Fibroblast of lung (primary cell): Measurements from ENCODE around the gene CAMK2G. TPM values are rescaled to one million over a fixed set of nuclear protein-coding genes. Genes with fewer than 3 reads are reported as not detected.
"Not testable (repeated sequence)": the region's sequence is repeated elsewhere in the genome, so short reads cannot be mapped to it uniquely, and the experiment has no call there.

Experiments
- DNase-seq, 2 donors: peaks; one replicate each; pipeline versions ENCODE4 v3.0.0 to v3.0.0-alpha.2; 2010; ENCODE audit warnings: low read depth in 2 of 2
- H2AFZ ChIP-seq: 2 replicates; pipeline ENCODE4 v1.5.1; 2012; ENCODE audit warnings: low read length, control low read depth, inconsistent platforms
- H3K27ac ChIP-seq: 2 replicates; pipeline ENCODE4 v1.5.1; 2011; ENCODE audit warnings: low read length, control low read depth; ENCODE audit not compliant: insufficient read depth
- H3K27me3 ChIP-seq: 2 replicates; pipeline ENCODE4 v1.5.1; 2011; ENCODE audit warnings: mild to moderate bottlenecking, low read length; ENCODE audit not compliant: control insufficient read depth, insufficient read depth
- H3K36me3 ChIP-seq: 2 replicates; pipeline ENCODE4 v1.5.1; 2011; ENCODE audit warnings: low read length; ENCODE audit not compliant: control insufficient read depth, insufficient read depth
- H3K4me1 ChIP-seq: 2 replicates; pipeline ENCODE4 v1.5.1; 2011; ENCODE audit warnings: low read length; ENCODE audit not compliant: control insufficient read depth, insufficient read depth; ENCODE audit errors: extremely low read depth
- H3K4me2 ChIP-seq: 2 replicates; pipeline ENCODE4 v1.5.1; 2011; ENCODE audit warnings: low read length, control low read depth; ENCODE audit not compliant: insufficient read depth; ENCODE audit errors: extremely low read depth
- H3K4me3 ChIP-seq, 4 experiments: fragments of 200-600 bp in 1 of 4; sonication (generic) in 1 of 4; replicated peaks in 1 of 4; 2 replicates each; pipeline ENCODE4 v1.5.1; 2011 to 2016; ENCODE audit warnings: low read length in 4 of 4, low read depth in 3 of 4, mild to moderate bottlenecking in 3 of 4, control low read depth in 2 of 4, inconsistent platforms in 1 of 4, mixed read lengths in 1 of 4; ENCODE audit not compliant: insufficient read depth in 1 of 4; ENCODE audit errors: control extremely low read depth in 1 of 4
- H3K79me2 ChIP-seq: 2 replicates; pipeline ENCODE4 v1.5.1; 2012; ENCODE audit warnings: mild to moderate bottlenecking, low read length, inconsistent platforms; ENCODE audit not compliant: control insufficient read depth, insufficient read depth
- H3K9ac ChIP-seq: 2 replicates; pipeline ENCODE4 v1.5.1; 2011; ENCODE audit warnings: mild to moderate bottlenecking, low read length, control low read depth; ENCODE audit not compliant: insufficient read depth
- H3K9me3 ChIP-seq: 2 replicates; pipeline ENCODE4 v1.5.1; 2012; ENCODE audit warnings: low read depth, low read length; ENCODE audit not compliant: control insufficient read depth, insufficient read depth
- H4K20me1 ChIP-seq: 2 replicates; pipeline ENCODE4 v1.5.1; 2011; ENCODE audit warnings: low read length; ENCODE audit not compliant: control insufficient read depth, insufficient read depth; ENCODE audit errors: extremely low read depth
- CTCF ChIP-seq, 2 donors: IDR thresholded peaks in 1 of 2; conservative IDR thresholded peaks in 1 of 2; 1 replicate in 1 of 2; 2 replicates in 1 of 2; pipeline ENCODE4 v1.5.1; 2011 to 2012; ENCODE audit warnings: low read length in 2 of 2, control low read depth in 1 of 2, inconsistent platforms in 1 of 2, low read depth in 1 of 2, mild to moderate bottlenecking in 1 of 2
- EZH2 ChIP-seq: IDR thresholded peaks from 2 replicates; pipeline ENCODE4 v1.5.1; 2012; ENCODE audit warnings: low read length, control low read depth, mild to moderate bottlenecking; ENCODE audit errors: missing control alignments
- polyA plus RNA-seq, 2 donors: library from polyadenylated mRNA; depleted of rRNA in 1 of 2; stranded (reverse) in 1 of 2; unstranded in 1 of 2; fragments of >200 nt; gene quantifications; 2 replicates each; pipeline ENCODE4 v1.2.1, GENCODE V29; 2011 to 2012; ENCODE audit warnings: missing spikeins in 1 of 2
- total RNA-seq: library from RNA; depleted of rRNA; stranded (reverse); fragments of >200 nt; gene quantifications from 2 replicates; pipeline ENCODE4 v1.2.1, GENCODE V29; 2014

CAMK2G gene
- total and polyA plus RNA-seq, 2 donors (not counting 1 experiment from before 2014, with no cell fraction given), result 25.9 to 32.2 TPM

- Histone ChIP-seq H3K27me3 (no peaks in the 10 kb centered on the region), H3K9me3 (no peaks in the 10 kb centered on the region), H2AFZ (no peak overlapping the region), H3K27ac (peak overlapping the region; percentile 89), H4K20me1 (no peaks in the 10 kb centered on the region), H3K4me1 (peaks cover 15% of the 10 kb centered on the region), H3K36me3 (no peaks in the 10 kb centered on the region), H3K4me2 (peak overlapping the region; percentile 21), H3K9ac (no peak overlapping the region), H3K4me3 (no peak overlapping the region), H3K79me2 (no peaks in the 10 kb centered on the region)
- peak; percentile 45 to 60 for DNase-seq
- no peak for TF ChIP-seq CTCF (conservative IDR thresholded peaks at IDR 0.05 in 1 of 2, IDR thresholded peaks at IDR 0.05 in 1 of 2; ENCODE audit: low read depth in 1 of 2, low read length in 2 of 2)
- TF ChIP-seq EZH2, result no peak
These were observed 24.5 kb upstream of the CAMK2G start for GRCh38 chr10:73898730-73899410.

- no peak for TF ChIP-seq EZH2
- no peak for TF ChIP-seq CTCF (conservative IDR thresholded peaks at IDR 0.05 in 1 of 2, IDR thresholded peaks at IDR 0.05 in 1 of 2; ENCODE audit: low read depth in 1 of 2, low read length in 2 of 2)
- no peak overlapping the region for H3K27ac ChIP-seq
- no peak overlapping the region for H3K4me2 ChIP-seq
- H3K79me2 ChIP-seq, result no peaks in the 10 kb centered on the region
- no peaks in the 10 kb centered on the region for H3K36me3 ChIP-seq
- no peaks in the 10 kb centered on the region for H4K20me1 ChIP-seq
- H3K27me3 ChIP-seq, result no peaks in the 10 kb centered on the region
- DNase-seq, result no peak
- H3K4me1 ChIP-seq, result peaks cover 19% of the 10 kb centered on the region
- no peaks in the 10 kb centered on the region for H3K9me3 ChIP-seq
- no peak overlapping the region for H3K9ac ChIP-seq
- H3K4me3 ChIP-seq, result no peak overlapping the region
- H2AFZ ChIP-seq, result no peak overlapping the region
These were observed 23.3 kb upstream of the CAMK2G start for GRCh38 chr10:73897693-73898092.

DNA sequence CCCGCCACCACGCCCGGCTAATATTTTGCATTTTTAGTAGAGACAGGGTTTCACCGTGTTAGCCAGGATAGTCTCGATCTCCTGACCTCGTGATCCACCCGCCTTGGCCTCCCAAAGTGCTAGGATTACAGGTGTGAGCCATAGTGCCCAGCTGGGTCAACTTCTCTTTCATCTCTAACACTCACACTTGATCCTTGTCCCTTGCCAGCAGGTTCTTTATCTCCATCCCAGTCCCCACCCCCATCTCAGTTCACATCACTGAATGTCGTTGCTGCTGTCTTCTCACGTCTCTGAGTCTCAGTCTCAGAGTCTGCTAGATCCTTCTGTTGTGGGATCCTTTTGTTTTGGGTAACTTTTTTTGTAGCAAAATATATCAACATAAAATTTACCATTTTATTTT is 21.0 kb upstream of the CAMK2G start:
- DNase-seq, H3K9me3 ChIP-seq, H3K27ac ChIP-seq, H3K4me2 ChIP-seq, H3K79me2 ChIP-seq, H2AFZ ChIP-seq, H3K9ac ChIP-seq, H3K4me3 ChIP-seq, H3K27me3 ChIP-seq, H3K36me3 ChIP-seq, H4K20me1 ChIP-seq: not testable (repeated sequence)
- peaks cover 22% of the 10 kb centered on the region for H3K4me1 ChIP-seq
